GM10266 (cell line): ENCODE measurements around the gene ODAD4.
"Not testable (repeated sequence)": the region's sequence is repeated elsewhere in the genome, so short reads cannot be mapped to it uniquely, and the experiment has no call there.

Experiments
- DNase-seq: peaks from one replicate; pipeline ENCODE4 v3.0.0; 2012; ENCODE audit errors: extremely low spot score
- TF ChIP-seq, protein P1 (sequence below): IDR thresholded peaks from 2 replicates; pipeline ENCODE4 v1.5.1; 2012; ENCODE audit warnings: mild to moderate bottlenecking, low read depth; ENCODE audit not compliant: control insufficient read depth, insufficient read depth; ENCODE audit errors: missing control alignments

The ODAD4 gene

DNA sequence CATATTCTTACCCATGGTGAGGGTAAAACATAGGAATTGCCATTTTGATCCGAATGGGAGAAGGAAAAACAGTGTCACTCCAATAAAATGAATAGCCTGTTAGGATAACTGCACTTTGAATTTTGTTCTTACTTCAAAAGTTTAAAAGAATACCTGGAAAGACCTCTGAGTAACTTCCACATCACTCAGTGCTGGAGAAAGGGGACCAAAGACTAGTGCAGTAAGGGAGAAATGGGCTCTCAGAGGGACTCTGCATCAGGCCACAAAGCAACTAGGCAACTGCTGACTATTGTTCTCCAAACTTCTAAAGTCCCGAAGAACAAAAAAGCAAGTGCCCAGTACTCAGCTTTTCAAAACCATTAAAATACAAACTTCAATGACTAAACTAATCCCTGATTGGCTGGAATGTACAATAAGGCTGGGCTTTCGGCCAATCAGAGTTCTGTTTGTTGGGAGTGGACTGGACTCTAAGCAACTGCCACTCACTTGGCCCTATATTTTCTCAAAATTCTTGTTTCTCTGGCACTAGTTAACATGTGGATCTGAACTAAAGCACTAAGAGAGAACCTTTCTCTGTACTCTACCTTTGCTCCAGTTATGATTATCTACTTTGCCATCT lies 80.6 kb downstream of the ODAD4 start:
- TF ChIP-seq, protein P1, sequence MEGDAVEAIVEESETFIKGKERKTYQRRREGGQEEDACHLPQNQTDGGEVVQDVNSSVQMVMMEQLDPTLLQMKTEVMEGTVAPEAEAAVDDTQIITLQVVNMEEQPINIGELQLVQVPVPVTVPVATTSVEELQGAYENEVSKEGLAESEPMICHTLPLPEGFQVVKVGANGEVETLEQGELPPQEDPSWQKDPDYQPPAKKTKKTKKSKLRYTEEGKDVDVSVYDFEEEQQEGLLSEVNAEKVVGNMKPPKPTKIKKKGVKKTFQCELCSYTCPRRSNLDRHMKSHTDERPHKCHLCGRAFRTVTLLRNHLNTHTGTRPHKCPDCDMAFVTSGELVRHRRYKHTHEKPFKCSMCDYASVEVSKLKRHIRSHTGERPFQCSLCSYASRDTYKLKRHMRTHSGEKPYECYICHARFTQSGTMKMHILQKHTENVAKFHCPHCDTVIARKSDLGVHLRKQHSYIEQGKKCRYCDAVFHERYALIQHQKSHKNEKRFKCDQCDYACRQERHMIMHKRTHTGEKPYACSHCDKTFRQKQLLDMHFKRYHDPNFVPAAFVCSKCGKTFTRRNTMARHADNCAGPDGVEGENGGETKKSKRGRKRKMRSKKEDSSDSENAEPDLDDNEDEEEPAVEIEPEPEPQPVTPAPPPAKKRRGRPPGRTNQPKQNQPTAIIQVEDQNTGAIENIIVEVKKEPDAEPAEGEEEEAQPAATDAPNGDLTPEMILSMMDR: no peak
- DNase-seq: no peak

DNA sequence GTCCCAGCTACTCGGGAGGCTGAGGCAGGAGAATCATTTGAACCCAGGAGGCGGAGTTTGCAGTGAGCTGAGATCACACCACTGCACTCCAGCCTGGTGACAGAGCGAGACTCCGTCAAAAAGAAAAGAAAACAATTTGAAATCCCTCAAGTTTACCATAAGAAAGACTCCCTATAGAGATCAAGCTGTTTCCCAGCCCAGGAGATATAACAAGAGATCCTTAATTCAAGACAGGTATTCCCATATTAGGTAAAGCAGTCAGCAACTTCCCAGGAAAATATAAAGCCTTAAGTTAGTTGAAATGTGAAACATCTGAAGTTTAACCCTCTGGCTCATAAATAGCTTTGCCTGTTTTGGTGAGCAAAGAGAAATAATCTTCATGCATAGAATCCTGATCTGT lies 81.9 kb downstream of the ODAD4 start:
- not testable (repeated sequence) for DNase-seq

DNA sequence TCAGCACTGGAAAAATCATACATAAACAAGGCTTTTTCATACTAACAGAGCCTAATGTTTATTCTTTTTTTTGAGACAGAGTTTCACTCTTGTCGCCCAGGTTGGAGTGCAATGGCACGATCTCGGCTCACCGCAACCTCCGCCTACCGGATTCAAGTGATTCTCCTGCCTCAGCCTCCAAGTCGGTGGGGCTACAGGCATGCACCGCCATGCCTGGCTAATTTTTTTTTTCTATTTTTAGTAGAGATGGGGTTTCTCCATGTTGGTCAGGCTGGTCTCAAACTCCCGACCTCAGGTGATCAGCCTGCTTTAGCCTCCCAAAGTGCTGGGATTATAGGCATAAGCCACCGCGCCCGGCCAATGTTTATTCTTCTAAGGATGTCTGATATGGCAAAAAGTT lies 83.3 kb downstream of the ODAD4 start:
- DNase-seq: not testable (repeated sequence)
